ENCODE data around the gene MAL.

Gene MAL

DNA sequence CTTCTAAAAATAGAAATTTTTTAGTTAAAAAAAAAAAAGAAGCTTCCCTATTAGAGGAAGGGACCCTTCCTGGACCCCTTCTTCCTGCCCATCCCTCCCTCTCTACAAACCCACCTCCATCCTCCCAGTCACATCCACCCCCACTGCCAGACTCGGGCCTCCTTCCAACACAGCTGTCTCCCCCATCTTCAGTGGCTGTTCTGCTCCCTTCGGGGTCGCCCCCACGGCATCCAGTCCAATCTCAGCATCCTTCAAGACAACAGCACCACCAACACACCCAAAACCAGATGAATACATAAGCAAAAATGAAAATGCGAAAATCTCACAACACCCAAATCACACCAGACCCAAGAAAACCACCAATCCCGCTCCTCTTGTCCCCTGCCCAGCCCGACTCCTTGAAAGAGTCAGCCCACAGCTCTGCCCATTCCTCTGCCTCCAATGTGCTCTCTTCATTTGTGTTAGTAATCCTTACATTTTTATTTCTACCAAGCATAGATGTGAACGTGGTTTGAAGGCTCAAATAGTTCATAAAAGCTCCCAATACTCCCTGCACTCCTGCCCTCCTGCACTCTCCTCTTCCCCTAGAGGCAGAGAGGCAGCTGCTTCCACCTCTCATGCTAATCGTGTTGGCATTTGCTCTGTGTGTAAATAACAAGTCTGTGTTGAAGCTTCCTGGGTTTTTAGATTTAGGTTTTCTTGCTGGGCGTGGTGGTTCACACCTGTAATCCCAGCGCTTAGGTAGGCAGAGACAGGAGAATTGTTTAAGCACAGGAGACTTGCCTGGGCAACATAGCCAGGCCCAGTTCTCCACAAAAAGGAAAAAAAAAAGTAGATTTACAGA is 37.0 kb downstream of the MAL start:
- no peak for DNase-seq (ENCODE audit: low read depth, low spot score)
- Histone ChIP-seq H3K4me1 (ENCODE audit: control insufficient read depth, insufficient read depth, low read length) (no peaks in the 10 kb centered on the region), H3K4me3 (ENCODE audit: low read length) (no peak overlapping the region), H3K36me3 (ENCODE audit: control insufficient read depth, insufficient read depth, low read length) (no peaks in the 10 kb centered on the region), H3K27ac (ENCODE audit: low read length) (no peak overlapping the region), H3K9me3 (ENCODE audit: control insufficient read depth, insufficient read depth, low read length) (peaks cover 1% of the 10 kb centered on the region; the same call in 1 of the 2 replicates), H3K27me3 (ENCODE audit: control insufficient read depth, insufficient read depth, low read length) (no peaks in the 10 kb centered on the region)
- no CpG with 5 or more reads among the region's 11 CpGs for WGBS (ENCODE audit: insufficient coverage, insufficient read length)

DNA sequence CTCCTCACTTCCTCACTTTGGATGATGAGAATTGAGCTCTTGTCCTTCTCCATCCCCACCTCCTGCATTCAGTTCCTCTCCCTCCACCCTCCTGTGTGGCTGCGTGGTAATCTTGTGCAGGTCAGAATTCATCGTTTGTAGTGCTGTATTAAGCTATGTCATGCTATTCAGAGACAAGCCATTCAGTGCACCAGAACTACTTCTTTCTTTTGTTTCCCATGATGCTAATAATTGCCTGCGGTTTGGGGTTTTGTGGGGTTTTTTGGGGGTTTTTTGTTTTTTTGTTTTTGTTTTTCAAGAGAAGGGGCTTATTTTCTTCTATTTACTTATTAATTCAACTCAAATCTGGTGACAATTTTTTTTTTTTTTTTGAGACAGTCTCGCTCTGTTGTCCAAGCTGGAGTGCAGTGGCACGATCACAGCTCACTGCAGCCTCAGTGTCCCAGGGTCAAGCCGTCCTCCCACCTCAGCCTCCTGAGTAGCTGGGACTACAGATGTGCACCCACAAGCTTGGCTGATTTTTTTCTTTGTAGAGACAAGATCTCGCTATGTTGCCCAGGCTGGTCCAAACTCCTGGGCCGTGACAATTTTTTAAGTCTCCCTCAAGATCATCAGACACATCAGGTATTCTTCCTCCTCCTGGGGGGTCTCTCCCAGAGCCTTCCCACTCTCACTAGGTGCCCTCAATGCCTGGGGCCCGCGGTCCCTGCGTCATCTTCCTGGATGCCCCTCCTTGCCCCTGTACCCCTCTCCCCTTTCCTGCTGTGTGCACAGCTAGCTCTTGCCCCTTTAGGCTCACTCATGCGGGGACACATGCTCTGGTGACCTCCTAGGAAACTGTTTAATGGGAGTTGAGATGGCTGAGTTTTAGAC is 37.8 kb downstream of the MAL start:
- Histone ChIP-seq H3K9me3 (ENCODE audit: control insufficient read depth, insufficient read depth, low read length) (0 out of 2 replicates have a peak, but pooled peaks cover 1% of the 10 kb centered on the region), H3K27ac (ENCODE audit: low read length) (no peak overlapping the region), H3K27me3 (ENCODE audit: control insufficient read depth, insufficient read depth, low read length) (no peaks in the 10 kb centered on the region), H3K36me3 (ENCODE audit: control insufficient read depth, insufficient read depth, low read length) (no peaks in the 10 kb centered on the region), H3K4me1 (ENCODE audit: control insufficient read depth, insufficient read depth, low read length) (no peaks in the 10 kb centered on the region), H3K4me3 (ENCODE audit: low read length) (no peak overlapping the region)
- WGBS (ENCODE audit: insufficient coverage, insufficient read length) = no CpG with 5 or more reads among the region's 12 CpGs
- DNase-seq (ENCODE audit: low read depth, low spot score) = no peak

DNA sequence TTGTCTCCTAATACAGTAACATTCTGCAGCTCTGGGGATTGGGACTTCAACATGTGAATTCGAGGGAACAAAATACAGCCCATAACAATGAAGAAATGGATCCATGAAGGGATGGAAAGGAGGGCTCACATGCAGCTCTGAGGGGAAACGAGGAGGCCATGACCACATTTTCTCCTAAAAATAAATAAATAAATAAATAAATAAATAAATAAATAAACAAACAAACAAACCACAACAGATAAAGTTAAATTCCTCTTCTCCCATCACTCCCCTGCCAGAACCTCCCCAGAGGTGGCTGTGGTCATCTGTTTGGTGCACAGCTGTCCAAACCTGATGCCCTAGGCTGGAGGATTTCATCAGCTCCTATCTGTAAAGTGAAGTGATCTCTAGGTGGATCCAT is 42.7 kb downstream of the MAL start:
- Histone ChIP-seq H3K27me3 (ENCODE audit: control insufficient read depth, insufficient read depth, low read length) (no peaks in the 10 kb centered on the region), H3K36me3 (ENCODE audit: control insufficient read depth, insufficient read depth, low read length) (no peaks in the 10 kb centered on the region), H3K4me1 (ENCODE audit: control insufficient read depth, insufficient read depth, low read length) (no peaks in the 10 kb centered on the region), H3K27ac (ENCODE audit: low read length) (no peak overlapping the region), H3K4me3 (ENCODE audit: low read length) (no peak overlapping the region), H3K9me3 (ENCODE audit: control insufficient read depth, insufficient read depth, low read length) (no peaks in the 10 kb centered on the region)
- WGBS (ENCODE audit: insufficient coverage, insufficient read length) = no CpG with 5 or more reads among the region's 2 CpGs
- DNase-seq (ENCODE audit: low read depth, low spot score) = no peak

- no peak overlapping the region for H3K27ac ChIP-seq (ENCODE audit: low read length)
- no peak for DNase-seq (ENCODE audit: low read depth, low spot score)
- H3K4me3 ChIP-seq (ENCODE audit: low read length) = no peak overlapping the region
- no peaks in the 10 kb centered on the region for H3K9me3 ChIP-seq (ENCODE audit: control insufficient read depth, insufficient read depth, low read length)
- H3K4me1 ChIP-seq (ENCODE audit: control insufficient read depth, insufficient read depth, low read length) = no peaks in the 10 kb centered on the region
- no peaks in the 10 kb centered on the region for H3K27me3 ChIP-seq (ENCODE audit: control insufficient read depth, insufficient read depth, low read length)
- no CpG with 5 or more reads among the region's 9 CpGs for WGBS (ENCODE audit: insufficient coverage, insufficient read length)
- H3K36me3 ChIP-seq (ENCODE audit: control insufficient read depth, insufficient read depth, low read length) = no peaks in the 10 kb centered on the region; the same call in 1 of the 2 replicates
These were observed 44.0 kb downstream of the MAL start for GRCh38 chr2:95069465-95069864.

GRCh38 chr2:95071856-95072255 is 46.3 kb downstream of the MAL start:
- no peaks in the 10 kb centered on the region; the same call in 1 of the 2 replicates for H3K36me3 ChIP-seq (ENCODE audit: control insufficient read depth, insufficient read depth, low read length)
- H3K9me3 ChIP-seq (ENCODE audit: control insufficient read depth, insufficient read depth, low read length) = no peaks in the 10 kb centered on the region
- H3K27ac ChIP-seq (ENCODE audit: low read length) = no peak overlapping the region
- H3K4me3 ChIP-seq (ENCODE audit: low read length) = no peak overlapping the region
- no CpG with 5 or more reads among the region's 4 CpGs for WGBS (ENCODE audit: insufficient coverage, insufficient read length)
- DNase-seq (ENCODE audit: low read depth, low spot score) = no peak
- H3K4me1 ChIP-seq (ENCODE audit: control insufficient read depth, insufficient read depth, low read length) = no peaks in the 10 kb centered on the region
- no peaks in the 10 kb centered on the region for H3K27me3 ChIP-seq (ENCODE audit: control insufficient read depth, insufficient read depth, low read length)

- H3K4me3 ChIP-seq (ENCODE audit: low read length) = no peak overlapping the region
- no peak overlapping the region for H3K27ac ChIP-seq (ENCODE audit: low read length)
- H3K9me3 ChIP-seq (ENCODE audit: control insufficient read depth, insufficient read depth, low read length) = no peaks in the 10 kb centered on the region
- H3K27me3 ChIP-seq (ENCODE audit: control insufficient read depth, insufficient read depth, low read length) = no peaks in the 10 kb centered on the region
- no peaks in the 10 kb centered on the region; the same call in 1 of the 2 replicates for H3K36me3 ChIP-seq (ENCODE audit: control insufficient read depth, insufficient read depth, low read length)
- no peaks in the 10 kb centered on the region for H3K4me1 ChIP-seq (ENCODE audit: control insufficient read depth, insufficient read depth, low read length)
- no CpG with 5 or more reads among the region's 4 CpGs for WGBS (ENCODE audit: insufficient coverage, insufficient read length)
- no peak for DNase-seq (ENCODE audit: low read depth, low spot score)
These were observed 46.9 kb downstream of the MAL start for GRCh38 chr2:95072424-95072823.

GRCh38 chr2:95073856-95074662 is 48.6 kb downstream of the MAL start:
- no CpG with 5 or more reads among the region's 18 CpGs for whole genome bisulfite sequencing (ENCODE audit: insufficient coverage, insufficient read length)
- Histone ChIP-seq H3K27me3 (ENCODE audit: control insufficient read depth, insufficient read depth, low read length) (no peaks in the 10 kb centered on the region), H3K4me1 (ENCODE audit: control insufficient read depth, insufficient read depth, low read length) (peaks cover under 1% of the 10 kb centered on the region), H3K4me3 (ENCODE audit: low read length) (no peak overlapping the region), H3K9me3 (ENCODE audit: control insufficient read depth, insufficient read depth, low read length) (no peaks in the 10 kb centered on the region), H3K27ac (ENCODE audit: low read length) (no peak overlapping the region), H3K36me3 (ENCODE audit: control insufficient read depth, insufficient read depth, low read length) (no peaks in the 10 kb centered on the region; the same call in 1 of the 2 replicates)
- DNase-seq (ENCODE audit: low read depth, low spot score) = no peak

GRCh38 chr2:95074663-95075439 is 49.3 kb downstream of the MAL start:
- H3K4me3 ChIP-seq (ENCODE audit: low read length) = no peak overlapping the region
- WGBS (ENCODE audit: insufficient coverage, insufficient read length) = no CpG with 5 or more reads among the region's 15 CpGs
- no peaks in the 10 kb centered on the region; the same call in 1 of the 2 replicates for H3K36me3 ChIP-seq (ENCODE audit: control insufficient read depth, insufficient read depth, low read length)
- H3K9me3 ChIP-seq (ENCODE audit: control insufficient read depth, insufficient read depth, low read length) = no peaks in the 10 kb centered on the region
- DNase-seq (ENCODE audit: low read depth, low spot score) = no peak
- H3K4me1 ChIP-seq (ENCODE audit: control insufficient read depth, insufficient read depth, low read length) = peaks cover 1% of the 10 kb centered on the region
- no peaks in the 10 kb centered on the region for H3K27me3 ChIP-seq (ENCODE audit: control insufficient read depth, insufficient read depth, low read length)
- H3K27ac ChIP-seq (ENCODE audit: low read length) = no peak overlapping the region

DNA sequence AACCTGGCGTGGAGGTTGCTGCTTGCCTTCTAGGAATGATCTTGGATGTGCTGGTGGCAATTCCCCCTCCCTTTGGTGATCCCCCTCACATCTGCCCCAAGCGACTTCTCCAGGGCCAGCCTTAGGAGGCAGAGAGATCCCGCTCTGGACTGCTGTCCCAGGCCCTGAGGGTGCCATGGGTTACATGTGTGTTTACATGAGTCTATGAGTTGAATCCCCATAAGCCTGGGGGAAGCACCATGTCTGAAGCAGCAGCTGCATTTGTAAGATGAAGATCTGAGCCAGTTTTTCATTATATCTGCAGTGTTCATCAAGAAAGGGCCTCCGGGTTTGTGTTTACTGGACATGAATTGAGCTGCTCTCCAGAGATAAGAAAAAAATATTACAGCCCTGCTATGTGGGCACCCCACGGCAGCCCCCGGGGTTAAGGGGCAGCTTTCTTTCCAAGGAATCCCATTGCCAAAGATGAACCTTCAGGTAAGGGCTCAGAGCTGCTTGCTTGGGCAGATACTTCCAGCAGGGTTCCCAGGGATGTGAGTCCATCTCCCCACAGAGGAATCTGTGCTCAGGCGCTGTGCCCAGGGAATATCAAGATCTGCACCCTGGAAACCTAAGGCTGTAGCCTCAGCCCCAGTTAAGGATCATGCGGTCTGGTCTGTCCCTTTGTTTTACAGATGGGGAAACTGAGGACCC is 50.1 kb downstream of the MAL start:
- Histone ChIP-seq H3K4me3 (ENCODE audit: low read length) (no peak overlapping the region), H3K36me3 (ENCODE audit: control insufficient read depth, insufficient read depth, low read length) (no peaks in the 10 kb centered on the region; the same call in 1 of the 2 replicates), H3K27me3 (ENCODE audit: control insufficient read depth, insufficient read depth, low read length) (no peaks in the 10 kb centered on the region), H3K9me3 (ENCODE audit: control insufficient read depth, insufficient read depth, low read length) (no peaks in the 10 kb centered on the region), H3K27ac (ENCODE audit: low read length) (no peak overlapping the region), H3K4me1 (ENCODE audit: control insufficient read depth, insufficient read depth, low read length) (peaks cover 1% of the 10 kb centered on the region)
- no CpG with 5 or more reads among the region's 8 CpGs for WGBS (ENCODE audit: insufficient coverage, insufficient read length)
- no peak for DNase-seq (ENCODE audit: low read depth, low spot score)

Measured in iPS DF 6.9 (cell line).